H1 (cell line): ENCODE measurements around the gene EGFLAM. TPM values are rescaled to one million over a fixed set of nuclear protein-coding genes. Genes with fewer than 3 reads are reported as not detected.

Experiments
- CTCF ChIA-PET: fragments of 300-600 bp; sonication (Branson Sonifier 250); formaldehyde crosslinking; loops from one replicate; lab custom pipeline; 2021; ENCODE audit not compliant: partially characterized antibody; lab: Charles Lee
- POLR2A ChIA-PET: fragments of 300-600 bp; sonication (Branson Sonifier 250); formaldehyde crosslinking; loops from one replicate; lab custom pipeline; 2021; ENCODE audit warnings: inconsistent platforms; ENCODE audit not compliant: partially characterized antibody; lab: Charles Lee
- DNase-seq, 2 experiments: peaks; one replicate each; pipeline versions ENCODE4 v3.0.0 to v3.0.0-alpha.2; 2010 to 2022; ENCODE audit warnings: low spot score in 2 of 2, low read depth in 1 of 2, mixed read lengths in 1 of 2
- FAIRE-seq: peaks from 2 replicates; lab custom pipeline; 2011; peaks lifted over from hg19 to GRCh38; lab: Jason Lieb, UNC
- H2AFZ ChIP-seq: 2 replicates; pipeline ENCODE4 v1.8.1; 2012; ENCODE audit warnings: low read length, inconsistent platforms
- H2AK5ac ChIP-seq: 2 replicates; pipeline ENCODE4 v1.6.1; 2013; ENCODE audit warnings: low read depth, low read length
- H2BK120ac ChIP-seq: replicated peaks from 2 replicates; pipeline ENCODE3; 2013; ENCODE audit warnings: low read depth, low read length, inconsistent platforms
- H2BK12ac ChIP-seq: 2 replicates; pipeline ENCODE4 v1.6.1; 2013; ENCODE audit warnings: low read depth, low read length
- H2BK15ac ChIP-seq: 2 replicates; pipeline ENCODE4 v1.6.1; 2013; ENCODE audit warnings: low read length
- H2BK20ac ChIP-seq: 2 replicates; pipeline ENCODE4 v1.6.1; 2013; ENCODE audit warnings: low read length
- H2BK5ac ChIP-seq: 2 replicates; pipeline ENCODE4 v1.6.1; 2013; ENCODE audit warnings: low read depth, low read length
- H3K14ac ChIP-seq: 2 replicates; pipeline ENCODE4 v1.6.1; 2013; ENCODE audit warnings: inconsistent platforms; ENCODE audit not compliant: insufficient read length
- H3K18ac ChIP-seq: 2 replicates; pipeline ENCODE4 v1.6.1; 2013; ENCODE audit warnings: low read length; ENCODE audit errors: extremely low read depth
- H3K23ac ChIP-seq: 2 replicates; pipeline ENCODE4 v1.6.1; 2013; ENCODE audit warnings: inconsistent platforms; ENCODE audit not compliant: insufficient read length
- H3K23me2 ChIP-seq: 2 replicates; pipeline ENCODE4 v1.6.1; 2013; ENCODE audit warnings: low read depth, low read length
- H3K27ac ChIP-seq: 2 replicates; pipeline ENCODE4 v1.6.1; 2011; ENCODE audit warnings: low read depth, low read length, inconsistent platforms
- H3K27me3 ChIP-seq, 4 experiments: replicated peaks in 1 of 4; 1 replicate in 1 of 4; 2 replicates in 3 of 4; pipeline versions ENCODE4 v1.6.1 to v1.8.1; 2011 to 2013; ENCODE audit warnings: low read length in 3 of 4, mild to moderate bottlenecking in 3 of 4, inconsistent platforms in 2 of 4, mixed read lengths in 2 of 4, moderate library complexity in 1 of 4; ENCODE audit not compliant: control insufficient read depth in 3 of 4, insufficient read depth in 3 of 4; ENCODE audit errors: extremely low read depth in 1 of 4
- H3K36me3 ChIP-seq, 4 experiments: 2 replicates each; pipeline versions ENCODE4 v1.6.1 to v1.8.1; 2011 to 2013; ENCODE audit warnings: mild to moderate bottlenecking in 4 of 4, low read length in 3 of 4, moderate library complexity in 2 of 4, control low read depth in 1 of 4, inconsistent platforms in 1 of 4; ENCODE audit not compliant: insufficient read depth in 4 of 4, control insufficient read depth in 2 of 4
- H3K4ac ChIP-seq: replicated peaks from 2 replicates; pipeline ENCODE3; 2013; ENCODE audit warnings: low read length, low read depth, mixed read lengths, inconsistent platforms; ENCODE audit not compliant: insufficient read length
- H3K4me1 ChIP-seq, 4 experiments: replicated peaks in 1 of 4; 1 replicate in 1 of 4; 2 replicates in 3 of 4; pipeline versions ENCODE4 v1.6.1 to v1.8.1; 2011 to 2013; ENCODE audit warnings: low read length in 3 of 4, inconsistent platforms in 2 of 4, mixed read lengths in 1 of 4; ENCODE audit not compliant: insufficient read depth in 4 of 4, control insufficient read depth in 3 of 4
- H3K4me2 ChIP-seq, 2 experiments: 2 replicates each; pipeline versions ENCODE4 v1.6.1 to v1.8.1; 2011 to 2013; ENCODE audit warnings: low read depth in 2 of 2, low read length in 2 of 2, control low read depth in 1 of 2, inconsistent platforms in 1 of 2, mild to moderate bottlenecking in 1 of 2; ENCODE audit not compliant: insufficient read depth in 1 of 2
- H3K4me3 ChIP-seq, 4 experiments: fragments of 200-600, 300-600 bp in 1 of 4; sonication (generic), shearing (Covaris generic), sonication (Bioruptor Twin) in 1 of 4; 2 replicates each; pipeline versions ENCODE4 v1.5.1 to v1.8.1; 2011 to 2016; ENCODE audit warnings: low read length in 4 of 4, low read depth in 3 of 4, control low read depth in 2 of 4, inconsistent platforms in 2 of 4, mild to moderate bottlenecking in 2 of 4, mixed read lengths in 1 of 4, moderate library complexity in 1 of 4; ENCODE audit not compliant: insufficient read depth in 2 of 4; ENCODE audit errors: extremely low read depth in 1 of 4
- H3K56ac ChIP-seq: replicated peaks from 2 replicates; pipeline ENCODE3; 2013; ENCODE audit warnings: low read depth, mild to moderate bottlenecking, mixed read lengths, low read length, inconsistent platforms; ENCODE audit not compliant: insufficient read length
- H3K79me1 ChIP-seq: 2 replicates; pipeline ENCODE4 v1.6.1; 2013; ENCODE audit warnings: low read depth, low read length, control low read depth
- H3K79me2 ChIP-seq, 2 experiments: 2 replicates each; pipeline versions ENCODE4 v1.6.1 to v1.8.1; 2012 to 2013; ENCODE audit warnings: low read length in 2 of 2, mild to moderate bottlenecking in 2 of 2, inconsistent platforms in 1 of 2; ENCODE audit not compliant: insufficient read depth in 2 of 2, control insufficient read depth in 1 of 2
- H3K9ac ChIP-seq, 4 experiments: replicated peaks in 1 of 4; 1 replicate in 1 of 4; 2 replicates in 3 of 4; pipeline versions ENCODE4 v1.6.1 to v1.8.1; 2011 to 2013; ENCODE audit warnings: low read depth in 3 of 4, low read length in 3 of 4, control low read depth in 2 of 4, mild to moderate bottlenecking in 2 of 4, moderate library complexity in 2 of 4, inconsistent platforms in 1 of 4; ENCODE audit errors: extremely low read depth in 1 of 4
- H3K9me3 ChIP-seq, 2 experiments: 2 replicates each; pipeline versions ENCODE4 v1.6.1 to v1.8.1; 2012 to 2013; ENCODE audit warnings: mild to moderate bottlenecking in 2 of 2, moderate library complexity in 2 of 2, control low read depth in 1 of 2, inconsistent platforms in 1 of 2, low read depth in 1 of 2, low read length in 1 of 2, mixed read lengths in 1 of 2; ENCODE audit not compliant: insufficient read depth in 2 of 2
- H4K20me1 ChIP-seq, 2 experiments: replicated peaks in 1 of 2; 2 replicates each; pipeline versions ENCODE3 to v1.8.1; 2011 to 2013; ENCODE audit warnings: inconsistent platforms in 2 of 2, low read length in 2 of 2, mild to moderate bottlenecking in 1 of 2; ENCODE audit not compliant: insufficient read depth in 2 of 2, control insufficient read depth in 1 of 2
- H4K5ac ChIP-seq: 2 replicates; pipeline ENCODE4 v1.6.1; 2013; ENCODE audit warnings: low read length, low read depth, mixed read lengths, inconsistent platforms; ENCODE audit not compliant: insufficient read length
- H4K8ac ChIP-seq: 2 replicates; pipeline ENCODE4 v1.8.0; 2013; ENCODE audit warnings: mild to moderate bottlenecking, moderate library complexity, low read length, inconsistent platforms; ENCODE audit not compliant: insufficient read depth; ENCODE audit errors: extremely low read depth
- H4K91ac ChIP-seq: replicated peaks from 2 replicates; pipeline ENCODE3; 2013; ENCODE audit warnings: low read length, mixed read lengths, inconsistent platforms; ENCODE audit not compliant: insufficient read length
- ASH2L ChIP-seq: fragments of 200-600, 300-600 bp; sonication (generic); IDR thresholded peaks from one replicate; pipeline ENCODE4 v1.7.1; 2017; ENCODE audit warnings: low read length
- CEBPB ChIP-seq: IDR thresholded peaks from 2 replicates; pipeline ENCODE4 v1.6.1; 2012; ENCODE audit warnings: low read depth, low read length
- FOSL1 ChIP-seq: IDR thresholded peaks from 2 replicates; pipeline ENCODE4 v1.6.1; 2011; ENCODE audit warnings: mild to moderate bottlenecking, low read depth, low read length, moderate library complexity; ENCODE audit not compliant: insufficient read depth
- GABPA ChIP-seq: IDR thresholded peaks from 2 replicates; pipeline ENCODE4 v1.6.1; 2011; ENCODE audit warnings: mild to moderate bottlenecking, low read length, moderate library complexity, borderline replicate concordance; ENCODE audit not compliant: insufficient read depth
- HDAC6 ChIP-seq: IDR thresholded peaks from one replicate; pipeline ENCODE4 v1.7.1; 2012; ENCODE audit warnings: low read depth, mild to moderate bottlenecking, inconsistent platforms, low read length, moderate library complexity
- KDM4A ChIP-seq: IDR thresholded peaks from one replicate; pipeline ENCODE4 v1.7.1; 2012; ENCODE audit warnings: low read depth, mild to moderate bottlenecking, moderate library complexity, low read length, inconsistent platforms; ENCODE audit not compliant: severe bottlenecking
- POU5F1 ChIP-seq: IDR thresholded peaks from 2 replicates; pipeline ENCODE4 v1.6.1; 2011; ENCODE audit warnings: low read depth, mild to moderate bottlenecking, low read length, moderate library complexity
- RFX5 ChIP-seq: IDR thresholded peaks from 2 replicates; pipeline ENCODE4 v1.6.1; 2011; ENCODE audit warnings: low read depth, low read length, improper control_type of control experiment, borderline replicate concordance
- SP1 ChIP-seq: IDR thresholded peaks from 2 replicates; pipeline ENCODE4 v1.6.1; 2011; ENCODE audit warnings: low read depth, low read length
- WGBS, 2 experiments: shearing (Covaris generic) in 1 of 2; methylation state at CpG; one replicate each; pipeline versions ENCODE4 v1.1.6 to v1.1.7; 2013 to 2015; ENCODE audit warnings: low lambda C conversion rate in 2 of 2, mixed read lengths in 2 of 2, inconsistent platforms in 1 of 2, low coverage in 1 of 2, missing lambda C conversion rate in 1 of 2; ENCODE audit not compliant: insufficient replicate concordance in 2 of 2, insufficient coverage in 1 of 2, insufficient read length in 1 of 2; ENCODE audit errors: extremely low coverage in 1 of 2, missing lambda C conversion rate in 1 of 2; 5-methylcytosine and 5-hydroxymethylcytosine counted together
- polyA plus RNA-seq, 7 experiments: library from polyadenylated mRNA; depleted of rRNA in 3 of 7; stranded (reverse) in 5 of 7; unstranded in 2 of 7; fragments of >200 nt in 5 of 7; fragments of 200-250 nt in 2 of 7; gene quantifications; 1 replicate in 5 of 7; 2 replicates in 1 of 7; 4 replicates in 1 of 7; pipeline versions ENCODE4 v1.2.1 to v1.2.3, GENCODE V29; 2011 to 2013; ENCODE audit warnings: missing spikeins in 2 of 7, mixed read lengths in 2 of 7
- total RNA-seq: library from RNA; stranded (reverse); fragmentation: NEBNext Ultra II Directional; extraction: Animal tissue kit (Norgen Biotek cat#: 25700); gene quantifications from 2 replicates; pipeline ENCODE4 v1.2.1, GENCODE V29; 2021
- TF ChIP-seq, protein P1 (sequence below): IDR thresholded peaks from 2 replicates; pipeline ENCODE4 v1.6.1; 2011; ENCODE audit warnings: low read depth, mild to moderate bottlenecking, low read length; ENCODE audit not compliant: insufficient read depth
- TF ChIP-seq, protein P2 (sequence below), 3 experiments: IDR thresholded peaks; 1 replicate in 2 of 3; 2 replicates in 1 of 3; pipeline versions ENCODE4 v1.5.1 to v1.6.1; 2011; ENCODE audit warnings: low read length in 3 of 3, mild to moderate bottlenecking in 3 of 3, inconsistent platforms in 2 of 3, low read depth in 1 of 3, moderate library complexity in 1 of 3; ENCODE audit not compliant: insufficient read depth in 1 of 3; ENCODE audit errors: control extremely low read depth in 1 of 3

The EGFLAM gene
- total and polyA plus RNA-seq, 2 of the 8 experiments (the other 6 are each of a cell fraction or from before 2014, with no cell fraction given), result 0.20 to 0.24 TPM

DNA sequence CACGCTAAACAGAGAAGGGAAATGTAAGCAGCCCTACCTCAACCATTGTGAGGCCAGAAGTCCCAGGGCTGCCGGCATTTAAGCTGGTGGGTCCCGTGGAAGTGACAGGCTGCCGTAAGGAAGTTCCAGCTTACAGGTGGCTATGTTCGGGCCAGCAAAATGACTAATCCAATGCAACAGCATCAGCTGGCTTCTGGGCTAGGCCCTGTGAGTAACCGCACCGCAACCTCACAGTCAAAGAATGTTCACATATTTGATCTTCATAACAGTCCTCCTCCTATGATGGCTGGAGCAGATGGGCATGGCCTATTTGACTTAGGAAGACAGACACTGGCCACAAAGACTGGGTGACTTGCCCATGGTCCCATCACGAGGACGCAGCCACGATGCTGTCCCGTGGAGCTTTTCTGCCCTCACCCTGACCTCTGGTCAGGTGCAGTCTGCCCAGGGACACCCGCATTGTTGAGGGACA, 209.9 kb downstream of the EGFLAM start:
- 92% methylated on average over 12 of the region's 12 CpGs; no CpG with 5 or more reads in 1 of the 2 experiments for WGBS, 2 experiments
- H4K91ac ChIP-seq, result no peak overlapping the region
- no peak overlapping the region for H3K4me3 ChIP-seq
- H3K18ac ChIP-seq, result no peak overlapping the region
- no peak overlapping the region for H2BK5ac ChIP-seq
- H4K8ac ChIP-seq, result no peak overlapping the region
- 0 out of 2 replicates have a peak overlapping the region, but pooled peaks have one; percentile 7 for H2AFZ ChIP-seq
- H3K9ac ChIP-seq, result no peak overlapping the region
- no peak overlapping the region for H3K23ac ChIP-seq
- no peaks in the 10 kb centered on the region for H3K36me3 ChIP-seq
- CTCF ChIA-PET, result interaction anchor here (0.9 to 2.0 kb wide), 9 partner anchors 12 to 359 kb away, joined by 3 to 8 read pairs (median 4); no protein-coding TSS in a partner anchor
- no peak overlapping the region for H4K5ac ChIP-seq
- H2BK120ac ChIP-seq, result no peak overlapping the region
- H3K4me2 ChIP-seq, result no peak overlapping the region
- H3K9me3 ChIP-seq, result no peaks in the 10 kb centered on the region
- H3K79me2 ChIP-seq, result no peaks in the 10 kb centered on the region
- H3K4me1 ChIP-seq, result peaks cover 0 to 12% (median 2%) of the 10 kb centered on the region in 4 experiments; a peak in 3 of 7 replicates
- H3K56ac ChIP-seq, result no peak overlapping the region
- H3K4ac ChIP-seq, result no peak overlapping the region
- no peak overlapping the region for H3K27ac ChIP-seq
- no peaks in the 10 kb centered on the region for H4K20me1 ChIP-seq
- DNase-seq, result no peak
- no peak overlapping the region for H3K14ac ChIP-seq
- H3K27me3 ChIP-seq, result no peaks in the 10 kb centered on the region
- H2BK15ac ChIP-seq, result no peak overlapping the region
- H2AK5ac ChIP-seq, result no peak overlapping the region
- POLR2A ChIA-PET, result no interaction called here
- FAIRE-seq, result no peak
- H3K23me2 ChIP-seq, result no peaks in the 10 kb centered on the region
- no peaks in the 10 kb centered on the region for H3K79me1 ChIP-seq
- no peak overlapping the region for H2BK20ac ChIP-seq
- H2BK12ac ChIP-seq, result no peak overlapping the region
- TF ChIP-seq FOSL1, result no peak
- TF ChIP-seq SP1, result no peak
- TF ChIP-seq, protein P1, sequence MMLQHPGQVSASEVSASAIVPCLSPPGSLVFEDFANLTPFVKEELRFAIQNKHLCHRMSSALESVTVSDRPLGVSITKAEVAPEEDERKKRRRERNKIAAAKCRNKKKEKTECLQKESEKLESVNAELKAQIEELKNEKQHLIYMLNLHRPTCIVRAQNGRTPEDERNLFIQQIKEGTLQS, result no peak
- no peak for TF ChIP-seq CEBPB
- TF ChIP-seq, protein P2, sequence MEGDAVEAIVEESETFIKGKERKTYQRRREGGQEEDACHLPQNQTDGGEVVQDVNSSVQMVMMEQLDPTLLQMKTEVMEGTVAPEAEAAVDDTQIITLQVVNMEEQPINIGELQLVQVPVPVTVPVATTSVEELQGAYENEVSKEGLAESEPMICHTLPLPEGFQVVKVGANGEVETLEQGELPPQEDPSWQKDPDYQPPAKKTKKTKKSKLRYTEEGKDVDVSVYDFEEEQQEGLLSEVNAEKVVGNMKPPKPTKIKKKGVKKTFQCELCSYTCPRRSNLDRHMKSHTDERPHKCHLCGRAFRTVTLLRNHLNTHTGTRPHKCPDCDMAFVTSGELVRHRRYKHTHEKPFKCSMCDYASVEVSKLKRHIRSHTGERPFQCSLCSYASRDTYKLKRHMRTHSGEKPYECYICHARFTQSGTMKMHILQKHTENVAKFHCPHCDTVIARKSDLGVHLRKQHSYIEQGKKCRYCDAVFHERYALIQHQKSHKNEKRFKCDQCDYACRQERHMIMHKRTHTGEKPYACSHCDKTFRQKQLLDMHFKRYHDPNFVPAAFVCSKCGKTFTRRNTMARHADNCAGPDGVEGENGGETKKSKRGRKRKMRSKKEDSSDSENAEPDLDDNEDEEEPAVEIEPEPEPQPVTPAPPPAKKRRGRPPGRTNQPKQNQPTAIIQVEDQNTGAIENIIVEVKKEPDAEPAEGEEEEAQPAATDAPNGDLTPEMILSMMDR (IDR thresholded peaks at IDR 0.05; ENCODE audit: control extremely low read depth in 1 of 3, insufficient read depth in 1 of 3, low read depth in 1 of 3, low read length in 3 of 3), result no peak
- no peak for TF ChIP-seq ASH2L
- no peak for TF ChIP-seq GABPA
- no peak for TF ChIP-seq HDAC6
- no peak for TF ChIP-seq POU5F1
- TF ChIP-seq RFX5, result no peak
- no peak for TF ChIP-seq KDM4A
